HEK293 (cell line): ENCODE results near the gene NSFL1C.

ENCODE experiments used
- CTCF ChIP-seq: fragments of 450-650 bp; formaldehyde crosslinking; IDR thresholded peaks from 2 replicates; pipeline ENCODE4 v1.5.1; 2016; ENCODE audit warnings: missing biosample characterization, missing genetic modification characterization
- PBX3 ChIP-seq: sonication (generic); formaldehyde crosslinking; IDR thresholded peaks from 2 replicates; pipeline ENCODE4 v1.8.1; 2022; ENCODE audit warnings: mild to moderate bottlenecking, moderate library complexity, missing genetic modification reagents

- TF ChIP-seq CTCF, result no peak
- no peak for TF ChIP-seq PBX3 (CRISPR knock-in tag)
Measured at GRCh38 chr20:1467082-1467354, 369 bp upstream of the NSFL1C start.
